ENCODE measurements around the gene KIF26B.

DNA sequence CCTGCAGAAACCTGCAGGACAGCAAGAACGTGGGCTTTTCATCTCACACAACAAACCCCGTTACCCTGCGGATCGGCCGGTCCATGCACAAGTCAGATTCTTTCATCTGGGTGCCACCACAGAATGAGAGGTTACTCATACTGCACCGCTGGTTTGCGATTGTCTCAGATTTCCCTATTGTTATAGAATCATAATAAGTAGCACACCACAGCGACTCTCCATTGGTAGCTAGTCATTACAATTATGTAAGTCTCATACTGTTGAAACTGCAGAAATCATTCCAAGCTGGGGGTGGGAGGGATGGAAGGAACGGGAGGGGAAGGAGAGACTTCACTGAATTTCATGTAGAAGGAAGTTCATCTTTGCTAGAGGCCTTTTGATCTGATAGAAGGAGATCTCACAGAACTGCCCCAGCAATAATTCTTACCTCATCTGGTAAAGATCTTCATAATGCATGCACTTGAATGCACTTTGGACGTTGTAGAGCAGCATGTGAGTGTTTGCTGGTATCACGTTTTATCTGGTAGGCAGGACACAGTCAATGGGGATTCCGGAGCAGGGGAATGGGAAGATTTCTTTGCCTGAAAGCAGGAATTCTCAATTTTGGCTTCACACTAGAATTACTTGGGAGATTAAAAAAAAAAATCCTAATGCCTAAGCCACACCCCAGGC is 221.1 kb downstream of the KIF26B start:
- TF ChIP-seq, protein P1, sequence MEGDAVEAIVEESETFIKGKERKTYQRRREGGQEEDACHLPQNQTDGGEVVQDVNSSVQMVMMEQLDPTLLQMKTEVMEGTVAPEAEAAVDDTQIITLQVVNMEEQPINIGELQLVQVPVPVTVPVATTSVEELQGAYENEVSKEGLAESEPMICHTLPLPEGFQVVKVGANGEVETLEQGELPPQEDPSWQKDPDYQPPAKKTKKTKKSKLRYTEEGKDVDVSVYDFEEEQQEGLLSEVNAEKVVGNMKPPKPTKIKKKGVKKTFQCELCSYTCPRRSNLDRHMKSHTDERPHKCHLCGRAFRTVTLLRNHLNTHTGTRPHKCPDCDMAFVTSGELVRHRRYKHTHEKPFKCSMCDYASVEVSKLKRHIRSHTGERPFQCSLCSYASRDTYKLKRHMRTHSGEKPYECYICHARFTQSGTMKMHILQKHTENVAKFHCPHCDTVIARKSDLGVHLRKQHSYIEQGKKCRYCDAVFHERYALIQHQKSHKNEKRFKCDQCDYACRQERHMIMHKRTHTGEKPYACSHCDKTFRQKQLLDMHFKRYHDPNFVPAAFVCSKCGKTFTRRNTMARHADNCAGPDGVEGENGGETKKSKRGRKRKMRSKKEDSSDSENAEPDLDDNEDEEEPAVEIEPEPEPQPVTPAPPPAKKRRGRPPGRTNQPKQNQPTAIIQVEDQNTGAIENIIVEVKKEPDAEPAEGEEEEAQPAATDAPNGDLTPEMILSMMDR (IDR thresholded peaks at IDR 0.05) = no peak
- TF ChIP-seq POLR2A (IDR thresholded peaks at IDR 0.05) (no peak), POLR2AphosphoS5 (IDR thresholded peaks at IDR 0.05; ENCODE audit: insufficient read depth in 1 of 2, low read depth in 1 of 2) (no peak)
